ENCODE results near the gene CALML3. TPM values are rescaled to one million over a fixed set of nuclear protein-coding genes. Genes with fewer than 3 reads are reported as not detected.
"Not testable (repeated sequence)": the region's sequence is repeated elsewhere in the genome, so short reads cannot be mapped to it uniquely, and the experiment has no call there.

CALML3 gene
- total RNA-seq, 2 experiments from 2014 or later, result not detected

DNA sequence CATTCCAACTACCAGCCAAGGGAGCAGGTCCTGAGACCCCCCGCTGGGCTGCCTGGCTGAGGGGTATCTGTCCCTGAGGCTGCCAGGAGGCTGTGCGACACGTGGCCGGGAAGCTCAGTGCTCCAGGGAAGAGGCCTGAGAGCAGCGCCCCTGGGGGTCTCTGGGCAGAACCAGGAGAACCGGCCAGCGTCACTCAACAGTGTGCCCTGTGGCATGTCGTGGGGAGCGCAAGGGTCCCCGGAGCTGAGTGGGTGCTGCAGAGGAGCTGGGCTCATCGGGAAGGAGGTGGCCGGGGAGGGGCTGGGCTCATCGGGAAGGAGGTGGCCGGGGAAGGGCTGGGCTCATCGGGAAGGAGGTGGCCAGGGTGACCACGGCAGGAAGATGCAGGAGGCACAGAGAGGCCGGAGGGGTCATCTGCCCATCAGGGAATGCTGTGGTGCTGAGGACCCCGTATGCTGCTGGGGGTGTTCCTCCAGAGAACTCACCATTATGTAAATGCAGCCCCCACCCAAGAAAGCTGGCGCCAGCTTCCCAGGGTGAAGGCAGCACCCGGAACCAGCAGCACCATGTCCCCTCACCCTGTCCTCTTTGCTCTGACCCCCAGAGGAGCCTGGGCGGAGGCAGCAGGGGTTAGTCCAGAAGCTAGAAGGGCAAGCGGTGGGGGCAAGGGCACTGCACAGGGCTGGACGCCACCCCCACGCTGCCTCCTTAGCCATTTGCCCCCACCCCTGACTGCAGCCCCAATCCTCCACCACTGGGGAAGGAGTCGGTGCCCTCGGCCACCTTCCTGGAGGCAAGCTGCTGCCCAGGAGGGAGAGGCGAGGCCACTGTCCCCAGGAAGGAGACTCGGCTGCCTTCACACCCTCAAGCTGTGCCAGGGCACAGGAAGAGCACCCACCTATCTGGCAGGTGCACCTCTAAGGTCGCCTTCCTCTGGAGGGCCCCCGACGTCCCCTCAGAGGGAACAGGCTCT, 33.3 kb downstream of the CALML3 start:
- peaks cover 26% of the 10 kb centered on the region for H3K27me3 Mint-ChIP-seq
- CTCF ChIA-PET, result no interaction called here

DNA sequence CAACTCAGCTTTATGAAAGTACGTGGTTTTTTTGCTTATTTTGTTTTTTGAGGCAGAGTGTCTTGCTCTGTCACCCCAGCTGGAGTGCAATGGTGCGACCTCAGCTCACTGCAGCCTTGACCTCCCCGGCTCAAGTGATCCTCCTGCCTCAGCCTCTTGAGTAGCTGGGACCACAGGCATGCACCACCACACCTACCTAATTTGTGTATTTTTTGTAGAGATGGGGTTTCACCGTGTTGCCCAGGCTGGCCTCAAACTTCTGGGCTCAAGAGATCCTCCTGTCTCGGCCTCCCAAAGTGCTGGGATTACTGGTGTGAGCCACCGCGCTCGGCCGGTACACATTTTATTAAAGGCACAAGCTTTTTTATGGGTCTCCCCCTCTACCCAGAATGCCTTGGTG, 34.3 kb downstream of the CALML3 start:
- H3K27ac Mint-ChIP-seq; H3K4me1 Mint-ChIP-seq; DNase-seq; CTCF ChIA-PET; H3K9me3 Mint-ChIP-seq (ENCODE audit: low read depth); ATAC-seq; H3K4me3 Mint-ChIP-seq; H3K36me3 Mint-ChIP-seq: not testable (repeated sequence)
- peaks cover 19% of the 10 kb centered on the region for H3K27me3 Mint-ChIP-seq

More for the DNA sequence above, 33.3 kb downstream of the CALML3 start:
- ATAC-seq (no peak), DNase-seq (no peak)
- no peak overlapping the region for H3K4me3 Mint-ChIP-seq
- peaks cover 2% of the 10 kb centered on the region for H3K4me1 Mint-ChIP-seq
- no peaks in the 10 kb centered on the region for H3K9me3 Mint-ChIP-seq (ENCODE audit: low read depth)
- H3K27ac Mint-ChIP-seq, result no peak overlapping the region
- no peaks in the 10 kb centered on the region for H3K36me3 Mint-ChIP-seq

DNA sequence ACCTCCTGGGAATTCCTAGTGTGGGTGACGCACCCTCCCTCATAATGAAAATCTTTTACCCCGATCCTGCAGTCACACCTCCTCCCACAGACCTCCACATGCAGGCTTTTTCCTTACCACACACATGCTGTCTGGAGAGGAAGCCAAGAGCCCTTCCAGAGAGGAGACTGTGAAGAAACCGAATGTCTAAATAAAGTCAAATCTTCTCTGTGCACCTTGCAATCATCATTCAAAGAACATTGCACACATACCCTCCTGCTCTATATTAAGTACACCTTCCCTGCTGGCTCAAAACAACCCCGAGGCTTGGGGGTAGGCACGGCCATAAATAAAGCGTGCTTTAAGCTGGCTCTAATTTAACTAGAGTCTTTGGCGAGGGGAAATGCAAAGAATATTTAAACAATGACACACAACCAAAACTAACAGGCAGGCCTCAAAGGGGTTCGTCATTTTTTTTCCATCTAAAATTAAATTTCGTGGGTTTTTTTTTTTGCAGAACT, 34.9 kb downstream of the CALML3 start:
- H3K27me3 Mint-ChIP-seq, result peaks cover 16% of the 10 kb centered on the region
- peaks cover 10% of the 10 kb centered on the region for H3K4me1 Mint-ChIP-seq
- no peak overlapping the region for H3K27ac Mint-ChIP-seq
- ATAC-seq (no peak), DNase-seq (no peak)
- CTCF ChIA-PET, result interaction anchor here (1.3 kb wide), 1 partner anchor 70 kb away, joined by 4 read pairs; no protein-coding TSS in a partner anchor
- no peak overlapping the region for H3K4me3 Mint-ChIP-seq
- H3K36me3 Mint-ChIP-seq, result no peaks in the 10 kb centered on the region
- H3K9me3 Mint-ChIP-seq (ENCODE audit: low read depth), result no peaks in the 10 kb centered on the region

DNA sequence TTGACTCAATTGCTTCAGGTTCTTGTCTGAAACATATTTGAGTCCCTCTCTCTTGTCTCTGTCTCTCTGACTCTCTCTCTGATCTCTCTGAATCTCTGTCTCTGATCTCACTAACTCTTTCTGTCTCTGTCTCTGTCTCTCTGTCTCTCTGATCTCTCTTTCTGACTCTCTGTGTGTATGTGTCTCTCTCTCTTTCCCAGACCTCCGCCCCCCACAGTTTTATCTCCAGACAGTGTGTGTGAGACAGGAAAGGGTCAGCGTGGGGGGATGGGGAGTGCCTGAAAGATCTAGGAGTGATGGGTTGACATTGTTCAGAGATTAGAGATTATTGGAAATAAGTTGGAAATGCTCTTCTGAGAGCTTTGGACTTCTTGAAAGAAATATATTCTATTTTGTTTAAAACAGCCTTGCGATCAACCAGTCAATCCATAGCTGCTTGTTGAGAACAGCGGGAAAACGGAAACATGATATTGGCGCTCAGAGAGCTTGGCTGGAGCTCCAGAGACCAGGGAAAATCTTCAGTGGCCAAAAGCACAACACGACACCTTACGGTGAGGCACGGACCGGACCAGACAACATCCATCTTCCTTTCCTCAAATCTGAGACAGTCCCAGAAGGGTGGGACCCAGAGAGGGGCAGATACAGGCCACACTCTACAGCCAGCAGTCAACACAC, 35.5 kb downstream of the CALML3 start:
- Mint-ChIP-seq H3K27me3 (peaks cover 15% of the 10 kb centered on the region), H3K36me3 (no peaks in the 10 kb centered on the region), H3K4me1 (peaks cover 14% of the 10 kb centered on the region), H3K4me3 (no peak overlapping the region), H3K27ac (no peak overlapping the region), H3K9me3 (ENCODE audit: low read depth) (no peaks in the 10 kb centered on the region)
- ATAC-seq (no peak), DNase-seq (no peak)
- CTCF ChIA-PET, result interaction anchor here (1.3 kb wide), 1 partner anchor 69 kb away, joined by 4 read pairs; no protein-coding TSS in a partner anchor

DNA sequence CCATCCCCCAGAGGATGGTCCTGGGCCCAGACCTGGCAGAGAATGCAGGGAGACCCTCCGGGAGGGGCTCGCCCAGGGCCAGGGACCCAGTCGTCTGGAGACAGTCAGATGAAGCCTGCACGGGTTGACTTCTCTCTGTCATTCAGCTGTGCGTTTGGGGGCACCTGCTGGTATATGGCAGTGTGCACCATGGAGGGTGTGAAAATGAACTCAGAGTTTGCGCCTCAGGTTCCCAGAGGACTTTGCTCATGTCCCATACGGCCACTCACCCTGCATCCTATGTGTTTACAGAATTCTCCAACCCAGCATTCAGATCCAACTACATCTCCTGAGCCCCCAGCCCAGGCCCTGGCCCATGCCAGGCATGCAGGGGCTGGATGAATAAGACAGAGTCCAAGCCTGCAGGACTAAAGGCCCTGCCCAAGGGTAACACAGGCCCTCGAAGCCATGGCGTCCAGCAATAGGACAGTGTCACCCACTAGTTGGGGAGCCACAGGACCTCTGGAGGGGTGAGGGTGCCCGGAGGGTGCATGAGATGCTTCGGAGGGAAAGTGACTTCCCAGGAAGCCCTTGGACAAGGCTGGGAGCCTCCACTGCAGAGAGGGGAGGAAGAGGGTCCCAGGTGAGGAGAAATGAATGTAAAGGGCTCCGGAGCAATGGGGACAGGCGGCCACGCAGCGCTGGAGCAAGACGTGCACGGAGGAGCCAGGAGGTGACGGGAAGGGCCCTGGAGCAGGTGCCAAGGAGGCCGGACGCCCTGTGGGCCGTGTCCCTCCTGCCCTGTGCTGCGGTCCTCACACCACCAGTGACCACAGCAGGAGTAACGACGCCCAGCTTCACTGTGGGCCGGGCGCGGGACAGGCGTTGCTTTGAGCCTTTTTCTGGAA, 36.3 kb downstream of the CALML3 start:
- Mint-ChIP-seq H3K36me3 (no peaks in the 10 kb centered on the region), H3K4me3 (no peak overlapping the region), H3K4me1 (peaks cover 14% of the 10 kb centered on the region), H3K9me3 (ENCODE audit: low read depth) (no peaks in the 10 kb centered on the region), H3K27ac (no peak overlapping the region), H3K27me3 (peaks cover 15% of the 10 kb centered on the region)
- ATAC-seq (no peak), DNase-seq (no peak)
- CTCF ChIA-PET, result interaction anchor here (1.3 kb wide), 1 partner anchor 68 kb away, joined by 4 read pairs; no protein-coding TSS in a partner anchor

DNA sequence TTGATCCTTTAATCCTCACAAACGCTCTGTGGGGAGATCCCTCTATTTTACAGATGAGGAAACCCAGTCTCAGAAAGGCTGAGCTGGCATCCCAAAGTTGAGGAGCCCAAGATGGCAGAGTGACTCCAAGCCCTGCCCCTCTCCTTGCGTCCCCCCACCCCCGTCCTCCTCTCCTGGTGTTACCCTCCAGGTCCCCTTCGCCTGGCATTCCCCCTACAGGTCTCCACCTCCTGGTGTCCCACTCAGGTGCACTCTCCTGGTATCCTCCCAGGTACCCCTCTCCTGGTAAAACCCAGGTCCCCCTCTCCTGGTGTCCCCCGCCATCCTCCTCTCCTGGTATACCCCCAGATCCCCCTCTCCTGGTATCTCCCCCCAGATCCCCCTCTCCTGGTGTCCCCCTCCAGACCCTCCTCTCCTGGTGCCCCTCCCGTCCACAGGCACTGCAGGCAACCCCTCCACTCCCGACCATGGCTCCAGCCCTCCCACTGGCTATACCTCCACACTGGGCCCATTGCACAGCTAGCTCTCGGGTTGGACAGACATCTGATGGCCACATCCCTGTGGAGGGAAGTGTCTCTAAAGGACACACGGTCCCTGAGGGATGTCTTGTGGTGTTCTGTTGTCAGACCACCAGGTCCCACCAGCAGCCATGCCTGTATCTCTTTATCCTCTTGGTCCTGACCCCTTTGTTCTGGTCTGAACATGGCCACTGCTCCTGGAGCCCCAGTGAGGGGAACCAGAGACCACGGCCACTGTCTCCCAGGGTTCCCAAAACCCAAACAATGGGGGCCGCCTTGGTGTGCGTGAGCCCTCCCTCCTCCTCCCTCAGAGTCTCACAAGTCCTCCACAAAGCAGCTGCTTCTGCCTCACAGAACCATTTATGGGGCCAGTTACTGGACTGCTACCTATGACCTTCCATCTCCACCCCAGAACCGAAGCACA, 37.2 kb downstream of the CALML3 start:
- Mint-ChIP-seq H3K9me3 (ENCODE audit: low read depth) (no peaks in the 10 kb centered on the region), H3K4me1 (peaks cover 14% of the 10 kb centered on the region), H3K36me3 (no peaks in the 10 kb centered on the region), H3K27me3 (peaks cover 15% of the 10 kb centered on the region), H3K27ac (no peak overlapping the region), H3K4me3 (no peak overlapping the region)
- no peak for DNase-seq
- ATAC-seq, result no peak
- CTCF ChIA-PET, result interaction anchor here (0.9 kb wide), 1 partner anchor 10 kb away, joined by 3 read pairs; no protein-coding TSS in a partner anchor

DNA sequence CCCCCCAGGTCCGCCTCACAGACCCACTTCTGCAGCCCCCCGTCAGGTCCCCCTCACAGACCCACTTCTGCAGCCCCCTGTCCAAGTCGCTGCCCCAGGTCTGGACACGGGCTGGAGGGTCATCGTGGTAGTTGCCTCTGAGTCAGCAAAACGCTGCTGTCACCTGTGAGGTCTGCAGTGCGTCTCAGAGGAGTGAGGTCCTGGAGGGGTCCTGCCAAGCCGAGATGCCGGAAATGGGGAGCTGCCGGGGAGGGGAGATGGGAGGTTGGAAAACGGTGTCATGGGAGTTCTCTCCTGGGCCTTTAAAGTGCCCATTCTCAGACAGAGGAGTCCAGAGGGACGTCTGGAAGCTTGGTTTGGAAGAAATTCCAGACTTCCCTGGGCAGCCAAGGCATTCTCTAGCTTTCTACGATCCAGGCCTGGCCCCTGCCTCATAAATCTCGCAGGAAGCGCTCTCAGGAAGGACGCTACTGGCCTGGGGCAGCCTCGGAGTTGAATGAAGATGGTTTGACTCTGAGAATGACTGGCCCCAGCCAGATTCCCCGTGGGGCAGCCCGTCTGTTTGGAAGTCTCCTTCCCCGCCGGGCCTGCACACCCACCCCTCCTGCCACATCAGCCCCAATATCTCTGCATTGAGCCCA, 38.7 kb downstream of the CALML3 start:
- Mint-ChIP-seq H3K9me3 (ENCODE audit: low read depth) (no peaks in the 10 kb centered on the region), H3K27ac (no peak overlapping the region), H3K4me3 (no peak overlapping the region), H3K4me1 (peaks cover 14% of the 10 kb centered on the region), H3K27me3 (peaks cover 15% of the 10 kb centered on the region), H3K36me3 (no peaks in the 10 kb centered on the region)
- ATAC-seq, result no peak
- CTCF ChIA-PET, result interaction anchor here (0.9 kb wide), 1 partner anchor 9 kb away, joined by 3 read pairs; no protein-coding TSS in a partner anchor
- DNase-seq, result no peak

DNA sequence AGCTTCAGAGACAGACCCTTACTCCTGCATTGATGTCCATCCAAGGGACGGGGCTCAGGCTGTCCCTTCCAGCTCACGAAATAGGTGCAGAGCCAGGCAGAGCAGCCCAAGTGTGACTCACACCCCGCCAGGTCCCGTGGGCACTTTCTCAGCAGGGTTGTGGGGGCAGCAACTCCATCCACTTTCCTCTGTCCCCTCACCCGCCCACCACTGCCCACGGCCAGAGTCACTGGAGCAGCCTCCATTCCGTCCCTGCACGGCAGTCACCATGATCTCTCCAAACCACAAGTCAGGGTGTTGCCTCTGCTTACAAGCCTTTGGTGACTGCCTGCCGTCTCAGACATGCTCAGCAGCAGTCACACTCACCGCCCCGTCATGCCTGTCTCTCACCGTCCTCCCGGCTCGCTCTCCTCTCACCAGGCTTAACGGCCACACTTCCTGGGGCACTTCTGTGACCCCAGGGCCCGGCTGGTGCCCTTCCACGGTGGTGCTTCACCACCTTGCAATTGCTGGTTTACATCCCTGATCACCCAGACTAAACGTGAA, 39.3 kb downstream of the CALML3 start:
- Mint-ChIP-seq H3K27me3 (peaks cover 18% of the 10 kb centered on the region), H3K36me3 (no peaks in the 10 kb centered on the region), H3K4me1 (peaks cover 17% of the 10 kb centered on the region), H3K4me3 (peak overlapping the region; percentile 41), H3K9me3 (ENCODE audit: low read depth) (no peaks in the 10 kb centered on the region), H3K27ac (peak overlapping the region; percentile 82)
- ATAC-seq (peak; percentile 69), DNase-seq (peak; percentile 53)
- CTCF ChIA-PET, result no interaction called here

DNA sequence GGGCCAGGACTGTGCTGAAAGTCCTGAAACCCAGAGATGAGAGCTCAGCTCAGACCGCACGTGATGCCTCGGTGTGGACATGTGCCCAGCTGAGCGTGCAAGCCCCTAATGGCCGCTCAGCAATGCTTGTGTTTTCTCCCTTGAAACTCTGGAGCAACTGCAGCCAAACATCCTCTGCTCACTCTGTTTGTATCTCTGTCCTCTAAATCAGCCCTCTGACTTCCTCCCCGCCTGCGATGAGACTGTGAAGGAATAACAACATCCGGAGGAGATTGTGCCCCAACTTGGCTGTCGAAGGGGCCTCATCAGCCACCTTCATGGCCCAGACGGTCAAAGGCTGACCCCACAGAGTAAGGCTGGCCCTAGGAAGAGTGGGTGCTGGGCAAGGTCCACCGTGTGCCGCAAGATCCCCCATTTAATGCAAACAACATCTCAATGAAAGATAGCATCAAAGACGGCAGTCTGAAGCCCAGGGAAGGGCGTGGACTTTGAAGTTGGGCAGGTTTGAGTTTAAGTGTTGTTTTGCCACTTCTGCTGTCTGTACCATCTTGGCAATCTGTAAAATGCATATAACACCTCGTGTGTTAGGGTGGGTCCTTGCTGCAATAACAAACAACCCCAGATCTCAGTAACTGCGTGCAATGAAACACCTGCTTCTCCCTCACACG, 39.9 kb downstream of the CALML3 start:
- no peaks in the 10 kb centered on the region for H3K36me3 Mint-ChIP-seq
- peaks cover 20% of the 10 kb centered on the region for H3K4me1 Mint-ChIP-seq
- no peaks in the 10 kb centered on the region for H3K9me3 Mint-ChIP-seq (ENCODE audit: low read depth)
- H3K4me3 Mint-ChIP-seq, result peak overlapping the region; percentile 41
- DNase-seq (no peak), ATAC-seq (peak; percentile 61)
- H3K27ac Mint-ChIP-seq, result peak overlapping the region; percentile 82
- CTCF ChIA-PET, result no interaction called here
- peaks cover 20% of the 10 kb centered on the region for H3K27me3 Mint-ChIP-seq

DNA sequence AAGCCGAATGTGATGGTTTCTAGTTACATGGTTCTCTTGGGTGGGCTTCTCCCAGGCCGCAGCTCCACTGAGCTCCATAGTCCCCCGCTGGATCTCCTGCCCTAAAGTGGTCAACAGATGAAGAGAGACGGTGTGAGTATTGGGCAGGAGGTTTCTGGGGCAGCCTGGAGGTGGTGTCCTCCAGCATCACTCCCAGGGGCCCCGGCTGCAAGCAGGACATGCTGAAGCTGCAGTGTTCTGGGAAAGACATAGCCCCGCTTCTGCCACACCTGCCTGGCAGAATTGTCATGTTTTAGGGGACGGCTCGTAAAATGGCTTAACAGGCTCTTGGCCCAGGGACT, 40.4 kb downstream of the CALML3 start:
- Mint-ChIP-seq H3K4me3 (no peak overlapping the region), H3K27ac (no peak overlapping the region), H3K4me1 (peaks cover 20% of the 10 kb centered on the region), H3K27me3 (peaks cover 17% of the 10 kb centered on the region), H3K9me3 (ENCODE audit: low read depth) (no peaks in the 10 kb centered on the region), H3K36me3 (no peaks in the 10 kb centered on the region)
- CTCF ChIA-PET, result interaction anchor here (0.8 to 1.7 kb wide), 2 partner anchors 58 to 123 kb away, joined by 3 read pairs; no protein-coding TSS in a partner anchor
- ATAC-seq (no peak), DNase-seq (no peak)
